Measurements from ENCODE around the gene DBH.

Gene DBH

DNA sequence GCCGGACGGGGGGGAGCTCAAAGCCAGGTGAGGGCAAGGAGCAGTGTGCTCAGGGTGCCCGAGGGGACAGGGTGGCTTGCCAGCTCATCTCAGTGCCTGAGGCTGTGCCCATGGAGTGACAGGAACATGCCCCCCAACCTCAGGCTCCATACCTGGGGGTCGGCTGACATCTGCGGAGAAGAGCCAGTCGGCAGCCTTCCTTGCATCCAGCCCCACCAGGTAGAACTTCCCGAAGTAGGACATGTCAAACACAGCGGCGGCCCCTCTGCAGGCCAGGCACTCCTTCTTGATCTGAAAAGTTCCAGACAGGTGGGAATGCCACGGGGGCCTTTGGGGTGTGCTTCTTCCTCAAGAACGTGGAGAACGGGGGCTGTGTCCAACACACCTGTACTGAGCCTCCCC is 59.9 kb downstream of the DBH start:
- no peak for DNase-seq (ENCODE audit: low read depth in 3 of 3, low spot score in 1 of 3)

DNA sequence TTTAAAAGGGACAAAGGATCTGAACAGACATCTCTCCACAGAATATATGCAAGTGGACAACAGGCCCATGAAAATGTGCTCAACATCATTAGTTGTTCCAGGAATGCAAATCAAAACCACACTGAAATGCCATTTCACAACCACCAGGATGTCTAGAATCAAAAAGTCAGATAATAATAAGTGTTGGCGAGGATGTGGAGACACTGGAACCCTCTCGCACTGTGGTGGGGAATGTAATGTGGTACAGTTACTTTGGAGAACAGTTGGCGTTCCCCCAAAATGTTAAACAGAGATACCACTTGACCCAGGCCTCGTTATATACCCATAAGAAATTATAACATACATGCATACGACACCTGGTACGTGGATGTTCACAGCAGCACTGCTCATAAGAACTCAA is 63.4 kb downstream of the DBH start:
- no peak for DNase-seq (ENCODE audit: low read depth in 3 of 3, low spot score in 1 of 3)

DNA sequence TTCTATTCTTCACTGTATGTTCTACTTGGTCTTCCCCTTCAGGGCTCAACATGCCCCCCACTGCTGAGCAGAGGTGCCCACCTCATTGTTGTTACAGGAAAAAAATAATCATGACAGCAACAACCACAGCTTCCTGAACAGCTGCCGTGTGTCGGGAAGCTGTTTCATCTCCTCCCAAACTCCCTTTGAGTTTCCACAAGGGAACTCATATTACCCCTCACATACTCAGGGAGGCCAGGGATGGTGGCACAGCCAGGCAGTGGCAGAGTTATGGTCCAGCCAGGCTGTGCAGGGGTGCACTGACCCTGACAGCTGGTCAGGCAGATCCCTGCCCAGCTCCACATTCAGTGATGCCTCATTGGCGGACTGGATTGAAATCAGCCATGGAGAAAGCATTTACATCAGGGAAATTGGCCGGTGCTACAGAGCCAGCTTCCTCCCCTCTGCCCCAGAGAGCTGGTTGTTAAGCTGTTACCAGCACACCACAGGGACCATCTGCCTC is 64.7 kb downstream of the DBH start:
- no peak for DNase-seq (ENCODE audit: low read depth in 3 of 3, low spot score in 1 of 3)

DNA sequence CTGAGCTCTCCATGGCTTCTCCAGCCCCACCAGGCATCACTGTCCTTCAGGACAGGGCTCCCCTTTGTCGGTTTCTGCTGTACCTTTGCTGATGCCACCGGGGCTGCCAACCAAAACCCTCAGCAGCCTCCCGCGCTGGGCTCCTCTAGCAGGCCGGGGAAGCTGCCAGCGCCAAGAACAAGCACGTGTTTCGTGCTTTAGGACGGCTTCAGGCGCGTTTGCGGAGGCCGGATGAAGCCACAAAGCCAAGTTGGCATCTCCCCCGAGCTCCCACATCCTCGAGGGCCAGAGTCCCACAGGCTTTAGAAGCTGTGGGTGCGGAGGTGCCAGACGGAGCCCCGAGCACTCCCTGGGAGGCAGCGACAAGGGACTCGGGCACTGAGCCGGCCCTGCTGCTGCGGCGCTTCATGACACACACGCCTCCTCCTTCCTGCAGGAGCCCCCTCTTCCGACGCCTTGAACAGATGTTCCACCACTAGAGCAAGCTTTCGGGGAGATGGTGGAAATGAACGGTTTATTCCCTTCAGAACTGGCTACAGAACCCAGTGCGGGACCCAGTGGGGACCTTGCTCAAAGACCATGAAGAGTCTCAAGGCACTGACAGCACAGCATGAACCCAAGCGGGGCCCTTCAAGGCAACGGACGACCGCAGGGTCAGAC is 65.3 kb downstream of the DBH start:
- DNase-seq (ENCODE audit: low read depth in 3 of 3, low spot score in 1 of 3) = peak in 2 of 3 donors; percentile 23 to 40

DNA sequence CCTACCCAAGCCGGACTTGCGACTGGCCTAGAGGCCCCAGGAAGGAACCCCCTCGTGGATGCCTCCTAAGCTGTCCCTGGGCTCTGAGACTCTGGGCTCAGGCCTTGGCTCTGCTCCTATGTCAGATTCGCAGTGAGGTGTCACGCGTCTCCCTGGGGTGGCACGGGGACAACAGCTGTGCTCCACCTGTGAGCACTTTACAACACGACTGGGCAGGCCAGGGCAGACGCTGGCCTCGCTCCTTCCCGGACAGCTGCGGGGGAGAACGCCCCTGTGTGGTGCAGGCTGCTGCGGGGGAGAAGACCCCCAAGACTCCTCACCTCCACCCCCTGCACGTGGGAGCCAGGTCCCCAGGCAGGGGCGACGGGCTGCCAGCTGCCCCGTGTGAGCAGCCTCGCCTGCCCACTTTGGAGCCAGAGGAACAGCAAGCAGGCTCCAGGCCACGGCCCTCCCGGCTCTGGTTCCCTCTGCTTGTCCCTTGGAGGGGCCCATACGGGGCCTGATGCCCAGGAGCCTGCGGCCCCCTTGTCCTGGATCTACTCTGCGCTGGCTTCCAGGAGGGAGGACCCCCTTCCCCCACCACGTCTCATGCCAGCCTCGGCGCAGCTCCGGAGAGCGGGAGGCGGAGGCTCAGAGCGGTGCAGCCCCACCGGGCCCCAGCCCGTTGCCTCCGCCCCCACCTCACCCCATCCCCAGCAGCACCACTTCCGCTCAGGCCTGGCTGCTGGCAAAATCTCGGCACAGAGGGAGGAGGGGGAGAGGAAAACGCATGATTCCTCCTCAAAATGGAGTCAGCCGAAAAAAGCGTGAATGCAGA is 66.0 kb downstream of the DBH start:
- DNase-seq (ENCODE audit: low read depth in 3 of 3, low spot score in 1 of 3) = peak; percentile 40 to 55 (median 47)

DNA sequence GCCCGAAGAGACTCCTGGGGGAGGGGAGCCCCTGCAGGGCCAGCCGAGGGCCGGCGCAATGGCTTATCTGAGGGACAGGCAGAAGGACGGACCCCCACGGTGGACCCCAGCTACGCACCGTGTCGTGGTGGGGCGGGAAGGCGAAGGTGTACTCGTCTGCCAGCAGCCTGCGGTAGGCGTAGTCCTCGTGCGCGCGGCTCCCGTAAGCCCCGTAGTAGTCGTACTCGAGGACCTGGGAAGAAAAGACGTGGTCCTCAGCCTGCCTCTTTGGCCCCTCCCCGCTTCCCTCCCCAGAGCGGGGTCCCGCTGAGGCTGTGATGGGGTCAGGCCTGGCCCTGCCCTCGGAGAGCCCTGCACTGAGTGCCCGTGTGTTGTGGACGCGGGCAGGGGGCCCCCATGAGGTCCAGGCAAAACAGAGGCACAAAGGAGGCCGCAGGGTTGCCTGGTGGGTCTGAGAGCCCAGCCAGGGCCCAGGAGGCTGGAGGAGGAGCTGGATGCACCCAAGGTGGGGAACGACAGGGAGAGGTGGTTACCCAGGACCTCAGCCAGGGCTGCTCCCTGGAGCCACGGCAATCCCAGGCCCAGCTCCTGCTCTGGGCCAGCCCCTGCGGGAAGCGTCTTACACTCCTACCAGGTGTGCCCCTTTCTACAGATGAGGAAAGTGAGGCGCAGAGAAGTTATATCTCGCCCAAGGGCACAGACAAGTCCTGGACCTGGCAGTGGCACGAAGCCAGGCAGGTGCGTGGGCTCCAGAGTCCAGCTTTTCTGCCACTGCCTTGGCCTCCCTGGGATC is 66.8 kb downstream of the DBH start:
- peak in 1 of 3 donors; percentile 18 for DNase-seq (ENCODE audit: low read depth in 3 of 3, low spot score in 1 of 3)

DNA sequence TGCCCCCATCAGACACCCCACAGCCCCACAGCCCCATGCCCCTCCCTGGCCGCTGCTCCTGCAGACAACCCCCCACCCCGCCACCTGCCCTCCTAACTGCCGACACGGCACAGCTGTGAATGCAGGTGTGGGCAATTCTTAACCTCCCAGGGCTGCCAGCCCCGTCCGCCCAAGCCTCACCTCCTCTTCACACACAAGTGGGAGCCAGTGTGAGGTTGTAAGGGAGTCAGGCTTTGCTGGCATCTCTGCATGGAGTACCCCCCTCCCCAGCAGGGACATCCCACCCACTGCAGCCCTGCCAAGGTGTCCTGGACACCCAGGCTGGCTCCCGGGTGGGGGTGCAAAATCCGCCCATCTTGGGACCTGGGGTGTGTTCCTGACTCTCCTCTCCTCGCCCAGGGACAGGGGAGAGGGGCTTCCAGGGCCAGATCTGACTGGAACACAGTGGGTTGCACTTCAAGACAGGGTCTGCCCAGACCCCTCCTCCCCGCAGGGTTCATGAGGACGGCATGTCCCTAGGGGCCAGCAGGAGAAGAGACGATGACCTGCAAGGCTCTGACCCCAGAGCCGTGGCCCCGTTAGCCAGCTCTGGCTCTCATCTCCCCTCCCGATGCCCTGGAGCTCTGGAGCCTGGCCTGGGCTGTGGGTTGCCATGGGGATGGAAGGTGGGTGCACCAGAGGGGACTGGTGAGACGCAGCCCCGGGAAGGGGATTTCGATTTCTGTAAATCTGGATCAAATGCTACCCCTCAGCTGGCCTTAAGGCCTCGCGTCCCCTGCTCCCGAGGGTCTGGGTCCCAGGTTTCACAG is 67.6 kb downstream of the DBH start:
- no peak for DNase-seq (ENCODE audit: low read depth in 3 of 3, low spot score in 1 of 3)

DNA sequence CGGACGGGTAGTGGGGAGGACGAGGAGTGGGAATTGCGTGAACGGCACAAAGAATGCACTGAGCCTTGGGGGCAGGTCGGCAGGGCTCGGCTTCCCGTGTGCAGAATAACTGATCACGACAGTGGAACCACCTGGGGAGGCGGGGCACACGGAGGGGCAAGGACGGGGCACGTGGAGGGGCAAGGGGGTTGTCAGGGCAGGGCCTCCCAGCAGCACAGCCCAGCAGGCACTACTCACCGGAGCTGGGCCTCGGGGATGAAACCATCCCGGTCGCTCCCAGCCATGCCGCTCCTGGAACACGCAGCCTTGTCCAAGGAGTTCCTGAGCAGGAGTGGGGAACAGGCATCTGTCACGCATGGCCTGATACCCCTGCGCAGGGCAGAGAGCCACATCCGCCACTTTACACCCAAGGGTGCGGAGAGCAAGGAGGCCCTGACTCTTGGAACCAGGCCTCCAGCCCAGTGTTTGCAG is 68.6 kb downstream of the DBH start:
- DNase-seq (ENCODE audit: low read depth in 3 of 3, low spot score in 1 of 3) = no peak

DNA sequence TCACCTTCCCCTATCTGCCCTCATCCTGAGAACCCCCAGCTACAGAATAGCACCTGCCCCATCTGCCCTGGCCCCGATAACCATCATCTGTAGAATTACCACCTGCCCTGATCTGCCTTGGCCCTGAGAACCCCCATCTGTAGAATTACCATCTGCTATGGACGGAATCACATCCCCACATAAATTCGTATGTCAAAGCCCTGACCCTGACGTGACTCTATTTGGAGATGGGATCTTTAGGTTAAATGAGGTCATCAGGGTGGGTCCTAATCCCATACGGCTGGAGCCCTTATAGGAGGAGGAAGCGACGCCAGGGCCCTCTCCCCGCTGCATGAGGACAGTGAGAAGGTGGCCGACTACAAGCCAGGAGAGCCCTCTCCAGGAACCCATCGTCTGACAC is 69.4 kb downstream of the DBH start:
- no peak for DNase-seq (ENCODE audit: low read depth in 3 of 3, low spot score in 1 of 3)

DNA sequence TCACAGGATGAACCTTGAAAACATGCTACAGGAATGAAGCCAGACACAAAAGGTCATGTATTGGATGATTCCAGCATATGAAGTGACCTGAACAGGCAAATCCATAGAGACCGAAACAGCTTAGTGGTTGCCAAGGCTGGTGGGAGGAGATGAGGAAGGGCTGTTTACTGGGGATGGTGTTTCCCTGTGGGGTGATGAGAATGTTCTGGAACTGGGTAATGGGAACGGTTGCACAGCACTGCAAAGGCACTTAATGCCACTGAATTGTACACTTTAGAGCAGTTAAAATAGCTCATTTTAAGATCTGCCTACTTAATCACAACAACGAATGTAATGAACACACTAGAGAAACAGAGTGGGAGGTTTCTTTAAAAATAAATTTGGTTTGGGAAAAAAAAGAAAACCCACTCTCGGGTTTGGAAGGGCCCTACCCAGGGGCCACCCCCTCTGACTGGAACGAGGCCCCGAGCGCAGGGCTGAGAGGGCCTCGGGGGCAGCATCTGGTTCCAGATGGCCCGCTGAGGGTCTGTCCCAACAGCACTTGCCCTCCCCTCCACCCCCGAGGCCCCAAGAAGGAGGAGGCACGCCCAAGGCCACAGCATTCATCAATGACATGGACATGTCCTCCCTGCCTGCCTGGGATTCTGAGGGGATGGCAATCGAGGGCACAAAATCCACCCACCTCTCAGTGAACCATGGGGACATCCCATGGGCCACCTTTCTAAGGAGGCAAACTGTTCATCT is 70.3 kb downstream of the DBH start:
- DNase-seq (ENCODE audit: low read depth in 3 of 3, low spot score in 1 of 3) = no peak

DNA sequence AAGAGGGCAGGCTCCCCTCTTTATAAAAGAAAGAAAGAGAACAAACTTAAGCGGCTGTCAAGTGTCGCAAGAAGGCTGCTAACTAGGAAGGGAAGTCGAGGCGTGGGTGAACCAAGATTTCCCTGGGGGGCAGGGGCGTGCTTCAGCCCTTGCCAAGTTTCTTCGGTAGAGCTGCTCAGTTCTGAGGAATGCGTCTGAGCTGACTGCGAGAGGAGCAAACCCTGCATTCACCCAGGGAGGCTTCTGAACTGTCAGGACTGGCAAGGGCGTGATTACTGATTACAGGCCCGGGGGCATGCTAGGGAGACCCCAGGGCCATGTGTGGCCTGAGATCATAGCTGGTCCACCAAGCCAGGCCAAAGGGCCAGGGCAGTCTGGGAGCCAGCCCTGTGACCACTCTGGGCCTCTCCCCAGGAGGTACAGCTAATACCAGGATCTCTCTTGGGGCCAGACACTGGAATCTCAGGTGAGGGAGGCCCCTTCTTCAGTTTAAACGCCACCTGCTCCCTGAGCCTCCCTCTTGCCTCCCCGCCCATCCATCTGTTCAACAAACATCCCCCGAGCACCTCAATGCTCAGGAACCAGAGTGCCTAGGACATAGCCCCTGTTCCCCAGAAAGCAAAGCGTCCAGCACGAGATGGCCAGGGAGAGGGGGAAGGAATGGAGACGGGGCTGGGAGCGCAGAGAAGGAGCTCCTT is 71.1 kb downstream of the DBH start:
- DNase-seq (ENCODE audit: low read depth in 3 of 3, low spot score in 1 of 3) = no peak

DNA sequence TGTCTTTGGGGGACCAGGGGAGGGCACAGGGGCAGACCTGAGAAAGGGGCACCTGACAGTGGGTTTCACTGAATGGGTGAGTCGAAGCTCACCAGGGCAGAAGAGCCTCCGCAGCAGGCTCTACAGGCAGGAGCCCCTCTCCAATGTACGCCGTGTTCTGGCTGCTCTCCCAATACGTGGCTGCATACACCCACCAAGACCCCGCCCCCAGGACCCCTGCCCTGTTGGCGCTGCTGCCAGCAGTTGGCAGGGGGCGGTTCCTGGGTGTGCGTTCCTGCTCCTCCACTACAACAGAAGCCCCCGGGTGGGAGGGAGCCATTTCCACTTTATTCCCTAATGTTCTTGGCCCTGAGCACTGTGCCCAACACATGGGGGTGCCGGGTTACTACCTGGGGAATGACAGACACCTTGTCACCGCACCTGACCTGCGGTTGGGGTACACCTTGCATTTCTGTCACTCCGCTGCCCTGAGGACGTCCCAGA is 71.6 kb downstream of the DBH start:
- no peak for DNase-seq (ENCODE audit: low read depth in 3 of 3, low spot score in 1 of 3)

DNA sequence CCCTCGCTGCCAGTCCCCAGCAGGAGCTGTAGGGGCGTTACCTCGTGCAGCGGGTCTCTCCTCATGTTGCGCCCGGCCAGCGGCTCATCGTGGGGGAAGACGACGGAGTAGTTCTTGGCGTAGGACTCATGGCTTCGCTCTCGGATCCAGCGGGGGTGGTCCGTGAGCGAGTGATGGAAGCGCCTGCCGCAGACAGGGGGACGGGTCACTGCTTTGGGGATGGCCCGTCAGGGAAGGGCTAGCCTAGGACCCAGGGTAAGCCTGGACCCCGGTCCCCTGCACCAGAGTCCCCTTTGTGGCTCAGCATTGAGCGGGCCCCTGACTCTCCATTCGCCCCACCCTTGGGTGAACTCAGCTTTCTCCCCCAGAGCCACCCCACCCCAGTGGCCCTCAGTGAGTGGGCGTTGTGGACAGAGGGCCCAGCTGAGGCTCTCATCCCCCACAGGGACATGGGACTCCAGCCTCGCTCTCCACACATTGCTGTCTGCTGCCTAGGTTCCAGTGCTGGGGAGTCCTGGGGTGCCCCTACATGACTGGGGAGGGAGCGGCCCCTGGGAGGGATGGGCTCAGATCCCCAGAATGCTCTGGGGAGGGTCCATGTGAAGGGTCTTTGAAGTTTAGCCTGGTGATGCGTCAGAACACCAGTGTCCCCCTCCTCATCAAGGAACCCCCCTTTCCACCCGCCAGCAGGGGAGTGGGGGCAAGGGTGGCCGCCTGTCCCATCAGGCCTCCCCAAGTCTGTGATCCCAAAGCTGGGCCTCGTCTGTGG is 72.3 kb downstream of the DBH start:
- no peak for DNase-seq (ENCODE audit: low read depth in 3 of 3, low spot score in 1 of 3)
